HL-60/S4 treated with retinoic acid at 250 ng/mL for 4 days and 3 days (cell line): ENCODE measurements around the gene ATN1.

Experiments
- in situ Hi-C: fragments of 300-500 bp; cut with MboI; formaldehyde crosslinking; loops from 2 replicates; pipeline ENCODE4 v1.7.0; 2022; ENCODE audit warnings: low sequenced_read_pairs

Gene ATN1

DNA sequence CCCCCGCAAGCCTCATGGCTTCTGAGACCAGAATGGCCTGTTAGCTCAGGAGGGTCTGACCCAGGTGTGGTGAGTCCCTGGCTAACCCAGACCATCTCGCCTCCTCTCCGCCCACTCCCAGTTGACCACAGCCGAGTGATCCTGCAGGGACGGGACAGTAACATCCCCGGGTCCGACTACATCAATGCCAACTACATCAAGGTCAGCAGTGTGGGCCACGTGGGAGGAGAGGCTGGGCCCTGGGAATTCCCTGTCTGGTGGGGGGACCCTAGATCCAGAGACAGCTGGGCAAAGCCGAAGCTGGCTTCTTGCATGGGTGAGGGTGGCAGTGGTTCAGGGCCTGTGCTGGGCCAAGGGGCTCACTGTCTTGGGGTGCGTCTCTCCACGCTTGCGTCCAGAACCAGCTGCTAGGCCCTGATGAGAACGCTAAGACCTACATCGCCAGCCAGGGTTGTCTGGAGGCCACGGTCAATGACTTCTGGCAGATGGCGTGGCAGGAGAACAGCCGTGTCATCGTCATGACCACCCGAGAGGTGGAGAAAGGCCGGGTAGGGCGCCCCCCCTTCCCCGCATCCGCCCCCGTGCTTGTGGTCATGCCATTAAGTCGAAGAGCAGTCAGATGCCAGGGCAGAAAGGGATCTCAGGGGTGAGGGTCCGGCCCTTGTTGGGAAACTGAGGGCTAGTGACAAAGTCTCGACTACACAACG, 28.4 kb downstream of the ATN1 start:
- in situ Hi-C loops = no loop called here

- in situ Hi-C loops = no loop called here
Measured at GRCh38 chr12:6957151-6957701, 29.5 kb downstream of the ATN1 start.

GRCh38 chr12:6957741-6958608, 30.2 kb downstream of the ATN1 start:
- in situ Hi-C loops = no loop called here

DNA sequence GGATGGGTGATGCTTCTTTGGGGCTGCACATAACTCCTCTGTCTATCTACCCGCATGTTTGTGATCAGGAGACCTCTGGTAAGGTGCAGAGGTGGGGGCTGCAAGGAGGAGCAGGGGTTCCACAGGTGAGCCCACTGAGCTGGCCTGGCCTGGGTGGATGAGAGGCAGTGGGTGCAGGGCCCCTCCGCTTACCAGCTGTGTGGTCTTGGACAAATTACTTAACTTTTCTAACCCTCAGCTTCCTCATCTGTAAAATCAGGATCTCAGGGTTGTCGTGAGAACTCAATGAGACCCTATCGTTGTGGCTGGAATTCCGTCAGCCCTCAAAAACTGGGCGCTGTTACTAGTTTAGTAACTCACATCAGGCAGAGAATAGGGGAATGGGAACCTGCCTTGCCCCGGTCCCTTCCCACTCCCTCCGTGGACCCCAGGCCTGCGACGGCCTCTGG, 30.9 kb downstream of the ATN1 start:
- in situ Hi-C loops = no loop called here

GRCh38 chr12:6959058-6959804, 31.5 kb downstream of the ATN1 start:
- in situ Hi-C loops = no loop called here

- in situ Hi-C loops = no loop called here
Measured at GRCh38 chr12:6959805-6960592, 32.2 kb downstream of the ATN1 start.

DNA sequence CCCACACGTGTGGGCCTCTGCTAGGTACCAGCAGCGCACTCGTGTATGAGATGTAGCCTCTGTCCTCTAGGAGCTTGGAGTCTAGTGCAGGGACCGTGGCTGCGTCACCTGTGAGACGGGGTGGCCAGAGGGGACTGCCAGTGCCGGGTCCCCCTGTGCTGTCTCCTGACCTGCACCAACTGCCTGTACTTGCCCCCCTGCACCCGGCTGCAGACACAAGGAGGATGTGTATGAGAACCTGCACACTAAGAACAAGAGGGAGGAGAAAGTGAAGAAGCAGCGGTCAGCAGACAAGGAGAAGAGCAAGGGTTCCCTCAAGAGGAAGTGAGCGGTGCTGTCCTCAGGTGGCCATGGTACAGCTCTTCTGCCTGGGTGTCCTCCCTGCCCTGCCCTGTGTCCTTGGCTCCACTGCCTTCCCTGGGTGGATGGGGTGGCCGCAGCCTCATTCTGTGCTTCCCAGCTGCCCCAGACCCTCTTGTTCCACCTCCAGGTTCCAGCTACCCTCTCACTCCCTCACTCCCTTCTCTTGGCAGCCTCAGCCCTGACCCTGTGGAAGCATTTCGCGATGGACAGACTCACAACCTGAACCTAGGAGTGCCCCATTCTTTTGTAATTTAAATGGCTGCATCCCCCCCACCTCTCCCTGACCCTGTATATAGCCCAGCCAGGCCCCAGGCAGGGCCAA, 33.0 kb downstream of the ATN1 start:
- in situ Hi-C loops = no loop called here

DNA sequence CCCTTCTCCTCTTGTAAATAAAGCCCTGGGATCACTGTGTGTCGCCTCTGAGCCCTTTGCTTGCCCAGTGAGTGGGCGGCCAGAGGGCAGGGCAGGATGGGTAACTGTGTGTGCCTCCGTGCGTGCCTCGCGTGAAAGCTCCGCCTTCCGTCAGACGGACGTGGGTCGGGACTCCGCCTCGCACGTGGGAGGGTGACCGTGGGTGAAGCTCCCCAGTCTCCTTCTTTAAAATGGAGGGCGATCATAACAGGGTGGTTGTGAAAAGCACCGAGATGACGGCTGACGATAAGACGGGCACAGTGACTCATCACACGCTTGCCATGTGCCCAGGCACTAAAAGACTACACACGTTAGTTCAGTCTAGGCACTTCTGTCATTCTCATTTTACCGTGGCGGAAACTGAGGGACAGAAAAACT, 33.5 kb downstream of the ATN1 start:
- in situ Hi-C loops = no loop called here

GRCh38 chr12:6961695-6962284, 34.0 kb downstream of the ATN1 start:
- in situ Hi-C loops = no loop called here

DNA sequence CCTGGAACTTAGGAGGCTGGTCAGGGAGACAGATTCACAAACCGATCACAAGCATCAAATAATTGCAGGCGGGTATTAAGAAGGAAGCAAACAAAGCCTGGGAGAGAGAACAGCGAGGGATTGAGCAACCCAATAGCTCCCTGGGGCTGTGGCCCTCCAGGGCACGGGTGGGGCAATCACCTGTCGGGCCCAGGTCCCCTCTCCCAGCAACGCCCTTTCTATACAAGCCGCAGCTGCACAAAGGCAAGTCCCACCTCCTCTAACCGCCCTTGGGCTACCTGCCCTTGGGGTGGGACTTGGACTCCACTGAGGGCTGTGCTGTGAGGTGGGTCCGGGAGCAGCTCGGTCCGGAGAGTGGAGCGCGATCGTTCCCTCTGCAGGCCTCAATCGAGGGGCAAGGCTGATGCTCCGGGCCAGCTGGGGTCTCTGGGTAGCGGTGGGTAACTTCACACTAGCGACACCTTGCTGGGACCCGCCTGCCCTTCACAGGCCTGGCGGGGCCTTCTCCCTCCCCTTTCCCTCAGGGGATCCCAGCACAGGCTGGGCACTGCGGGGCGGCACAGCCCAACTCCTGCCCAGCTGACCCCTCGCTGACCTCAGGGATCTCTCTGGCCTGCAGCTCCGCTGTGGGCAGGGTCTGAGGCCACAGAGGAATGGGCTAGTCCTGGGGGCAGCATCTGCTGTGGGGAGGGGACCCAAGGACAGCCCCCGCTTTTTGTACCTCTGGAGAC, 34.7 kb downstream of the ATN1 start:
- in situ Hi-C loops = no loop called here

DNA sequence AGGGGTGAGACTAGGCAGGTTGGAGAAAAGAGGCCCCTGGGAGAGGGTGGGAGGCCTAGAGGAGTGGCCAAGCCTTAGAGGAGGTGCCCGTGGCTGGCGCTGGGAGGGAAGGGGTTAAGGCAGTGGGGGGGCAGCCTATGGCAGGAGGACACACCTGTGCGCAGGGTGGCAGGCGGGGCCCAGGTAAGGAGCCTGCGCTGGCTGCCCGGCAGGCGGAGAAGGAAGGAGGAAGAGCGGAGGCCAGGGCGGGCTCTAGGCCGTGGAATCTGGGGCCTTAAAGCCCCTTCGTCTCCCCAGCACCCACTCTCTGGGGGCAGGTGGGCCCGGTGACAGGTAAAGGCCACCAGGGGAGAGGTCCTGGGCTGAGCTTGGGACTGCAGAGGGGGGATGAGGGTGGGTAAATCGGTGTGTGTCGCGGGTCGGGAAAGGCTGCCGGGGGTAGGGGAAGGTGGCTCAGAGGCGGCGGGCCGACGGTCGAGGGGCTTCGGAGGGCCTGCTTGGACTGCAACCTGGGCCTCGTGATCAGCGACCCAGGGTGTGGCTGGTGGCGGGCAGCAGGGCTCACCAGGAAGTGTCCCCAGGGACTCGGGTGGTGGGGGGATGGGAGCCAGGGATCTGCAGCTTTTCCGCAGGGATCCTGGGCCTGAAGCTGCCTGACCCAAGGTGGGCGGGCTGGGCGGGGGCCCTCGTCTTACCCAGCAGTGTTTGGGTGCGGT, 35.4 kb downstream of the ATN1 start:
- in situ Hi-C loops = no loop called here

DNA sequence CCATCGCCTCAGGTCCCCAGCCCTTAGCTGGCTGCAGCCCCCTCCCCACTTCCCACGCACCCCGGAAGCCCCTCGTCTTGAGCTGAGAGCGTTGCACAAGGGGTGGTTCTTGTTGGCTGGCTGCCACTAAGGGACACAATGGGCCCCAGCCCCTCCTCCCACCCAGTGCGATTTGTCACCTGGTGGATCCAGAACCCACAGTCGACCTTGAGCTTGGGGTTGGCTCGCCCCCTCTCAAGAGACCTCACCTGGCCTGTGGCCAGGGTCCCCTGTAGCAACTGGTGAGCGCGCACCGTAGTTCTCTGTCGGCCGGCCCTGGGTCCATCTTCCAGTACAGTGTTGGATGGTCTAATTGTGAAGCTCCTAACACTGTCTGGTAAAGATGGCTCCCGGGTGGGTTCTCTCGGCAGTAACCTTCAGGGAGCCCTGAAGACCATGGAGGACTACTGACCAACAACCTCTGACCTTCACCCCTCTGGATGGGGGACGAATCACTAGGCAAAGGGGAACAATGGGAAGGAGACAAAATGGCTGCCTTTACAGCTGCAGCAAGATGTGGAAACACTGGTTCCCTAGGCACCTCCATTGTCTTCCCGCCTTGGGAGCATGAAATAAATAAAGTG, 36.1 kb downstream of the ATN1 start:
- in situ Hi-C loops = no loop called here

- in situ Hi-C loops = no loop called here
Measured at GRCh38 chr12:6964605-6965025, 36.9 kb downstream of the ATN1 start.

GRCh38 chr12:6965026-6965661, 37.4 kb downstream of the ATN1 start:
- in situ Hi-C loops = no loop called here

DNA sequence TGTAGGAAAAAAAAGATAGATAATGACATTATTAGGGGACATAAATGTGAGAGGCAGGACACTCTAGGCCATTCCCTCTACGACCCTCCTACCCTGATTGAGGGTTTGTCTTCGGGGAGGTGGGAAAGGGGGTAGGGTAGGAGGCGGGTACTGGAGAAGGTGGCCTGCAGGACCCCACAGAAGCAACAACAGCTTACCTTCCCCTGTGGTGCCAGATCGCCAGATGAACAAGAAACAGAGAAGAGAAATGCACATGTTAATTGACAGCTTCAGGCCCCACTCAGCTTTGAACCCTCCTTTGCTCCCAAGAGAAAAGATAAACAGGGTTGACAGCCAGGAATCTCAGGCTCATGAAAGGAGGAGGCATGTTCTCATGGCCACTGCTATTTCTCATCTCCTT, 38.0 kb downstream of the ATN1 start:
- in situ Hi-C loops = no loop called here

- in situ Hi-C loops = no loop called here
Measured at GRCh38 chr12:6966351-6966750, 38.6 kb downstream of the ATN1 start.

GRCh38 chr12:6967651-6968100, 39.9 kb downstream of the ATN1 start:
- in situ Hi-C loops = no loop called here
